ENCODE measurements around the gene GAS2L2.
"Not testable (repeated sequence)": the region's sequence is repeated elsewhere in the genome, so short reads cannot be mapped to it uniquely, and the experiment has no call there.

GAS2L2 gene

DNA sequence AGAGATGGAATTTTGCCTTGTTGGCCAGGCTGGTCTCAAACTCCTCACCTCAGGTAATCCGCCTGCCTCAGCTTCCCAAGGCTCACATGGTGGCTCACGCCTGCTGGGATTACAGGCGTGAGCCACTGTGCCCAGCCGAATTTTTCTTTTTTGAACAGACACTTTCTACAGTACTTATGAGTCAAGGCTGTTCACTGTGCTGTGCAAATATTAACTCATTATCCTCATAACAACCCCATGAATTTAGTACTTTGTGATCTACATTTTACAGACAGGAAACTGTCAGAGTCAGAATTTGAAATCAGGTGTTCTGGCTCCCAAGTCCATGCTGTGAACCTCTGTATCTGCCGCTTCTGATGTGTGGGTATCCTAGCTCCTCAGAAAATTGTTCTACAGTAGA lies 47.3 kb downstream of the GAS2L2 start:
- H3K36me3 ChIP-seq (replicated peaks): peaks cover 13% of the 10 kb centered on the region
- H3K27me3 ChIP-seq (replicated peaks): no peaks in the 10 kb centered on the region
- H3K27ac ChIP-seq: no peak overlapping the region
- TF ChIP-seq, protein P1, sequence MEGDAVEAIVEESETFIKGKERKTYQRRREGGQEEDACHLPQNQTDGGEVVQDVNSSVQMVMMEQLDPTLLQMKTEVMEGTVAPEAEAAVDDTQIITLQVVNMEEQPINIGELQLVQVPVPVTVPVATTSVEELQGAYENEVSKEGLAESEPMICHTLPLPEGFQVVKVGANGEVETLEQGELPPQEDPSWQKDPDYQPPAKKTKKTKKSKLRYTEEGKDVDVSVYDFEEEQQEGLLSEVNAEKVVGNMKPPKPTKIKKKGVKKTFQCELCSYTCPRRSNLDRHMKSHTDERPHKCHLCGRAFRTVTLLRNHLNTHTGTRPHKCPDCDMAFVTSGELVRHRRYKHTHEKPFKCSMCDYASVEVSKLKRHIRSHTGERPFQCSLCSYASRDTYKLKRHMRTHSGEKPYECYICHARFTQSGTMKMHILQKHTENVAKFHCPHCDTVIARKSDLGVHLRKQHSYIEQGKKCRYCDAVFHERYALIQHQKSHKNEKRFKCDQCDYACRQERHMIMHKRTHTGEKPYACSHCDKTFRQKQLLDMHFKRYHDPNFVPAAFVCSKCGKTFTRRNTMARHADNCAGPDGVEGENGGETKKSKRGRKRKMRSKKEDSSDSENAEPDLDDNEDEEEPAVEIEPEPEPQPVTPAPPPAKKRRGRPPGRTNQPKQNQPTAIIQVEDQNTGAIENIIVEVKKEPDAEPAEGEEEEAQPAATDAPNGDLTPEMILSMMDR (IDR thresholded peaks at IDR 0.05; ENCODE audit: low read depth, low read length, missing control alignments): no peak
- no peak overlapping the region for H3K4me3 ChIP-seq (ENCODE audit: low read depth, low read length)
- no peak for DNase-seq
- in situ Hi-C loops (cut with HindIII; ENCODE audit: low pct_ligation_motif_present, low sequenced_read_pairs): no loop called here

DNA sequence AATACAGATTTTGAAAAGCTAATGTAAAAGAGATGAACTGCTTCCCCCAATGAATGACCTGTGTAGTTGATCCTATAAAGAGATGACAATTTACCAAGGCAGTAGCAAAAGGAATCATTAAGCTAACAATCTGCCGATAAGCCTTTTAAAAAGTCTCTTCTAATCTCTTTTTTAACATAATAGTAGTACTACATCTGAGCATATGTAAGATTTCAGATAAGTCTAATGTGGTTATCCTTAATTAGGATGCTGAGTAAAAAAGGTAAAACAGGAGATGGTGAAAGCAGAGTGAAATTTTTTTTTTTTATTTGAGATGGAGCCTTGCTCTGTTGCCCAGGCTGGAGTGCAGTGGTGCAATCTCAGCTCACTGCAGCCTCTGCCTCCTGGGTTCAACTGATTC lies 47.8 kb downstream of the GAS2L2 start:
- in situ Hi-C loops (cut with HindIII; ENCODE audit: low pct_ligation_motif_present, low sequenced_read_pairs): no loop called here
- no peak for DNase-seq
- Histone ChIP-seq H3K4me3 (ENCODE audit: low read depth, low read length) (no peak overlapping the region), H3K27ac (no peak overlapping the region), H3K27me3 (replicated peaks) (no peaks in the 10 kb centered on the region), H3K36me3 (replicated peaks) (peaks cover 9% of the 10 kb centered on the region)
- TF ChIP-seq, protein P1 (IDR thresholded peaks at IDR 0.05; ENCODE audit: low read depth, low read length, missing control alignments): no peak

DNA sequence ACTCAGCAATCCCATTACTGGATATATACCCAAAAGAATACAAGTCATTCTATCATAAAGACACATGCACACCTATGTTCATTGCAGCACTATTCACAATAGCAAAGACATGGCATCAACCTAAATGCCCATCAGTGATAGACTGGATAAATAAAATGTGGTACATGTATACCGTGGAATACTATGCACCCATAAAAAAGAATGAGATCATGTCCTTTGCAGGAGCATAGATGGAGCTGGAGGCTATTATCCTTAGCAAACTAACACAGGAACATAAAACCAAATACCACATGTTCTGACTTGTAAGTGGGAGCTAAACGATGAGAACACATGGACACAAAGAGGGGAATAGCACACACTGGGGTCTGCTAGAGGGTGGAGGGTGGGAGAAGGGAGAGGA lies 49.7 kb downstream of the GAS2L2 start:
- in situ Hi-C loops (cut with HindIII; ENCODE audit: low pct_ligation_motif_present, low sequenced_read_pairs); H3K4me3 ChIP-seq (ENCODE audit: low read depth, low read length); H3K27ac ChIP-seq; H3K36me3 ChIP-seq (replicated peaks); H3K27me3 ChIP-seq (replicated peaks); DNase-seq: not testable (repeated sequence)

DNA sequence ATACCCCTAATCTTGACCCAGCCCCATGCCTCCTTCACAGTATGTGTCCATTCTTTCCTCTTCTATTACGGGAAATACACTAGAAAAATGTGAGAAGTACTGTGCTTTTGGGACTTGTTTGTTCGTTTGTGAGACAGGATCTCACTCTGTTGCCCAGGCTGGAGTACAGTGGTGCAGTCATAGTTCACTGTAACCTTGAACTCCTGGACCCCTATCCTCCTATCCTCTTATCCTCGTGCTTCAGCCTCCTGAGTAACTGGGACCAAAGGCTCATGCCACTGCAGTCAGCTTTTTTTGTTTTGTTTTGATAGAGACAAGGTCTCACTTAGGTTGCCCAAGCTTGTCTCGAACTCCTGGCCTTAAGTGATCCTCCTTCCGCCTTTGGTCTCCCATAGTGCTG lies 51.5 kb downstream of the GAS2L2 start:
- Histone ChIP-seq H3K27me3 (replicated peaks) (no peaks in the 10 kb centered on the region), H3K4me3 (ENCODE audit: low read depth, low read length) (no peak overlapping the region), H3K36me3 (replicated peaks) (peaks cover 2% of the 10 kb centered on the region), H3K27ac (no peak overlapping the region)
- TF ChIP-seq, protein P1 (IDR thresholded peaks at IDR 0.05; ENCODE audit: low read depth, low read length, missing control alignments): no peak
- in situ Hi-C loops (cut with HindIII; ENCODE audit: low pct_ligation_motif_present, low sequenced_read_pairs): no loop called here
- no peak for DNase-seq

DNA sequence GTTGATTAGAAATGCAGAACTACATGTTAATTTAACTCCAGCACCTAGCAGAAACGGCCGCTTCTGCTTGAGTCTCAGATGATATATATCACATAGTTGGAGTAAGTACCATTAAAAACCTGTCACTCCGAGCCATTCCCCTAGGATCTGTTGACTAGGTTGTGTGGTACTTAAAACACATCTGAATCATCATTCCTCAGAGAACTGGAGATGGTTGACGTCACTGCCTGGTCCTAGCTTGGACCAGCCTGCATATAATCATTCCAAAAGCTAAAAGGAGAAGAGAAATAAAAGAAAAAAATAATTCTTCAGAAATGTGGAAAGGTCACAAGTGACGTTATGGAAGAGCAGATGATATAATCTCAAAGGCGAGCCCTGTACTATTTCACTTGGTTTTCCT lies 52.9 kb downstream of the GAS2L2 start:
- in situ Hi-C loops (cut with HindIII; ENCODE audit: low pct_ligation_motif_present, low sequenced_read_pairs): no loop called here
- DNase-seq: peak; percentile 3
- Histone ChIP-seq H3K4me3 (ENCODE audit: low read depth, low read length) (no peak overlapping the region), H3K27ac (no peak overlapping the region), H3K36me3 (replicated peaks) (peaks cover 10% of the 10 kb centered on the region), H3K27me3 (replicated peaks) (no peaks in the 10 kb centered on the region)
- TF ChIP-seq, protein P1 (IDR thresholded peaks at IDR 0.05; ENCODE audit: low read depth, low read length, missing control alignments): no peak

DNA sequence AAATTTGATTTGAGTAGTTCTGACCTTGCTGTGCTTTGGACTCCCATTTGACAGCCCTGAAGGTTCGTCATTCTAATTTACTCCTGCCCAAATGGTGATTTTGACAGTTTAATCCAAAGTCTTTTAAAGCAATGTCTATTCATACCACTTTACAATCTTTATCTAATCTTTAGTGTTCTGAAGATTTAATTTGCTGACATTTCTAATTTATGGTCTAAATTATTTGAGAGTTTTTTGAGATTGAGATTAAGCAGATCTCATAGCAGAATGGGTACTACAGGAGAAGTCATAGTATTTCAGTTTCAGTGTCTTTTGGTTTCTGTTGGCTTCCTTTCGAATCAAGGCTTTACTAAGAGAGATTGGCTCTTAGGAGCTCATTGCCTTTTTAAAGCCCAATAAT lies 54.2 kb downstream of the GAS2L2 start:
- Histone ChIP-seq H3K27me3 (replicated peaks) (no peaks in the 10 kb centered on the region), H3K27ac (no peak overlapping the region), H3K36me3 (replicated peaks) (peaks cover 21% of the 10 kb centered on the region), H3K4me3 (ENCODE audit: low read depth, low read length) (no peak overlapping the region)
- DNase-seq: no peak
- in situ Hi-C loops (cut with HindIII; ENCODE audit: low pct_ligation_motif_present, low sequenced_read_pairs): no loop called here
- TF ChIP-seq, protein P1 (IDR thresholded peaks at IDR 0.05; ENCODE audit: low read depth, low read length, missing control alignments): no peak

Measured in brain microvascular endothelial cell (primary cell).